NCI-H1092 (cell line): ENCODE data around the gene RUNDC1.
"Not testable (repeated sequence)": the region's sequence is repeated elsewhere in the genome, so short reads cannot be mapped to it uniquely, and the experiment has no call there.

Experiments used
- DNase-seq: peaks from one replicate; lab custom pipeline; 2025; lab: John Stamatoyannopoulos, UW

The RUNDC1 gene

DNA sequence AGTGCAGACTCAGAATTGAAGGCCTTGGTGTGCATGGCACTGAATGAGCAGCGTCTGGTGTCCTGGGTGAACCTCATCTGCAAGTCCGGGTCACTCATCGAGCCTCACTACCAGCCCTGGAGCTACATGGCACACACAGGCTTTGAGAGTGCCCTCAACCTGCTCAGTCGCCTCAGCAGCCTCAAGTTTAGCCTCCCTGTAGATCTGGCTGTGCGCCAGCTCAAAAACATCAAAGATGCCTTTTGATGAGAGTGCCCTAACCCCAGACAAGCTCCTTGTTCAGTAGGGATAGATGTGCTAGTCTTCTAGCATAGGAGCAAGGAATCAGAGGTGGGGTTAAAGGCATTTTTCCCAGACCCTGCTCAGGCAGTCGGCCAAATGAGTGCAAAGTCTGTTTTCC is 11.1 kb downstream of the RUNDC1 start:
- no peak for DNase-seq

- no peak for DNase-seq
Measured at GRCh38 chr17:42992872-42993271, 12.5 kb downstream of the RUNDC1 start.

DNA sequence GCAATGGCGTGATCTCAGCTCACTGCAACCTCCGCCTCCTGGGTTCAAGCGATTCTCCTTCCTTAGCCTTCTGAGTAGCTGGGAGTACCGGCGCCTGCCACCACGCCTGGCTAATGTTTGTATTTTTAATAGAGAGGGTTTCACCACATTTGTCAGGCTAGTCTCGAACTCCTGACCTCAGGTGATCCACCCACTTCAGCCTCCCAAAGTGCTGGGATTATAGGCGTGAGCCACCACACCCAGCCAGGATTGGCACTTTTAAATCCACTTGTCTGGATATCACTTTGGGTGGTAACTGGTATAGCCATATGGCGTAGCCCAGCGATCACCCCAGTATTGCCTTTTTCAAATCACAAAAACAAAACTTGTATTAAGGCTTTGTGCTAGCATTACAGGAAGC is 13.5 kb downstream of the RUNDC1 start:
- not testable (repeated sequence) for DNase-seq

- no peak for DNase-seq
Measured at GRCh38 chr17:42997390-42997983, 17.1 kb downstream of the RUNDC1 start.

GRCh38 chr17:42997984-42998938 is 17.9 kb downstream of the RUNDC1 start, which contains the start of gene RPL27:
Gene RPL27 (plus strand): TSS chr17:42998419. CDS start chr17:42998751, 332 bp downstream.
- DNase-seq: peak; percentile 99

GRCh38 chr17:42999003-42999525 is 18.7 kb downstream of the RUNDC1 start:
- no peak for DNase-seq

GRCh38 chr17:43000894-43001293 is 20.5 kb downstream of the RUNDC1 start:
- not testable (repeated sequence) for DNase-seq

- no peak for DNase-seq
Measured at GRCh38 chr17:43003542-43004172, 23.3 kb downstream of the RUNDC1 start.

DNA sequence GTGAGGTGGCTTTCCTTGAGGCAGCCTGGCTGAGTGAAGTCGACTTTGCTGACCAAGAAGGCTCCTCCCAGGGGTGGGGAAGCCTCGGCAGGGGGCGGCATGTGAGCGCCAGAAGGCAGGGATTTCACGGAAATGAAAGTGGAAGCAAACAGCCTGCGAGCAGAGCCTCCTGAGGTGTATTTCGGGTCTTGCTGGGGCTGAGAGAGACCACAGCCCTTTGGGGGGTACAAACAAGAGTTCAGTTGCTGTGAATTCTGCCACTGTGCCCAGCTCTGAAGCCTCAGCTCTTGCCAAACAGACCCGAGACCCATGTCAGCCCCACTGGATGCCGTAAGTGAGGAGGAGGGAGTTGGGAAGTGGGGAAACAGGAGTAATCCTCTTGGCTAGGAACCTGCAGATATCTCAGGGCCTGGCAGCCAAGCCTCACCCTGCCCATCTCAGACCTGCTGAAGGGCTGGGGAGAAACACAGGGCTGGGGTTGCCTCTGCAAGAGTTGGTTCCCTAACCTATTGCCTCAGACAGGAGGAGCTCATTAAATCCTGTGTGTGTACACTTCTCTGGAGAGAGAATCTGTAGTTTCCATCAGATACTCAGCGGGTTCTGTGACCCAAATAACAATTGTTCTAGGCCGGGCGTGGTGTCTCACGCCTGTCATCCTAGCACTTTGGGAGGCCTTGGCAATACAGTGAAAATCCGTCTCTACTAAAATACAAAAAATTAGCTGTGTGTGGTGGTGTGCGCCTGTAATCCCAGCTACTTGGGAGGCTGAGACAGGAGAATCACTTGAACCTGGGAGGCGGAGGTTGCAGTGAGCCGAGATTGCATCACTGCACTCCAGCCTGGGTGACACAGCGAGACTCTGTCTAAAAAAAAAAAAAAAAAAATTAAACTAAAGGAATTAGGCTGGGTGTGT is 26.5 kb downstream of the RUNDC1 start, which contains the start of gene IFI35:
Gene IFI35, plus strand, starts transcription at position 146 of the 913 bp plus-strand sequence. Its CDS starts 164 bp downstream, at position 310.
- DNase-seq: no peak

DNA sequence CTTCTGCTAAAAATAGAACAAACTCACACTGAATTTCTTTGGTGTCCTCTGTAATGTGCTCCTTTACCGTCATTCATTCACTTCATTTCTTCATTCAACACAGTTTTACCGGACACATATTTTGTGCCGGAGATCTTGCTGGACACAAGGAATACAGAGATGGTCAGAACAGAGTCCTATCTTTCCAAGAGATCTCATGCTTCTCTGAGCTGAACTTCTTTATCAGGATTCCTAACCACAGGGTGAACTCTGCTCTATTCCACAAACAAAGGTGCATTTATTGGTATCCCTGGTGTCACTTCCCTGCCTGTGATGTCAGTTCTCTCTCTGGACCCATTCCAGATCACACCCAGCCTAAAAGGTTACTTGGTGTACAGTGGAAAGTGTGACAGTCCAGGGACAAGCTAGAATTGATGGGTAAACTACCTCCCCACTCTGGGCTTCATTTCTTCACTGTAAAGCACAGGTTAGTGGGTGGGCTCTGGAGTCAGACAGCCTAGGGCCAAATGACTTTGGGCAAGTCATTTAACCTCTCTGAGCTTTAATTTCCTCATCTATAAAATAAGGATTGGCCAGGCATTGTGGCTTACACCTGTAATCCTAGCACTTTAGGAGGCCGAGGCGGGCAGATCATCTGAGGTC is 30.4 kb downstream of the RUNDC1 start:
- DNase-seq: no peak

- no peak for DNase-seq
Measured at GRCh38 chr17:43011728-43012472, 31.5 kb downstream of the RUNDC1 start.

DNA sequence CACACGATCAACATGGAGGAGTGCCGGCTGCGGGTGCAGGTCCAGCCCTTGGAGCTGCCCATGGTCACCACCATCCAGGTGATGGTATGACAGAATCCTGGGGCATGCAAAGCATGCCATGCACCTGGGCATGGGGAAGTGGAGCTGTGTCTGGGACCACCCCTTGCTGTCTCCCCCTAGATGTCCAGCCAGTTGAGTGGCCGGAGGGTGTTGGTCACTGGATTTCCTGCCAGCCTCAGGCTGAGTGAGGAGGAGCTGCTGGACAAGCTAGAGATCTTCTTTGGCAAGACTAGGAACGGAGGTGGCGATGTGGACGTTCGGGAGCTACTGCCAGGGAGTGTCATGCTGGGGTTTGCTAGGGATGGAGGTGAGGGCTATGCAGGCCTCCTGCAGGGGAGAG is 32.9 kb downstream of the RUNDC1 start:
- no peak for DNase-seq

GRCh38 chr17:43014020-43014648 is 33.8 kb downstream of the RUNDC1 start:
- DNase-seq: no peak

- no peak for DNase-seq
Measured at GRCh38 chr17:43014649-43015542, 34.5 kb downstream of the RUNDC1 start.

- DNase-seq: no peak
Measured at GRCh38 chr17:43015579-43015978, 35.2 kb downstream of the RUNDC1 start.

GRCh38 chr17:43016216-43016615 is 35.9 kb downstream of the RUNDC1 start:
- no peak for DNase-seq

DNA sequence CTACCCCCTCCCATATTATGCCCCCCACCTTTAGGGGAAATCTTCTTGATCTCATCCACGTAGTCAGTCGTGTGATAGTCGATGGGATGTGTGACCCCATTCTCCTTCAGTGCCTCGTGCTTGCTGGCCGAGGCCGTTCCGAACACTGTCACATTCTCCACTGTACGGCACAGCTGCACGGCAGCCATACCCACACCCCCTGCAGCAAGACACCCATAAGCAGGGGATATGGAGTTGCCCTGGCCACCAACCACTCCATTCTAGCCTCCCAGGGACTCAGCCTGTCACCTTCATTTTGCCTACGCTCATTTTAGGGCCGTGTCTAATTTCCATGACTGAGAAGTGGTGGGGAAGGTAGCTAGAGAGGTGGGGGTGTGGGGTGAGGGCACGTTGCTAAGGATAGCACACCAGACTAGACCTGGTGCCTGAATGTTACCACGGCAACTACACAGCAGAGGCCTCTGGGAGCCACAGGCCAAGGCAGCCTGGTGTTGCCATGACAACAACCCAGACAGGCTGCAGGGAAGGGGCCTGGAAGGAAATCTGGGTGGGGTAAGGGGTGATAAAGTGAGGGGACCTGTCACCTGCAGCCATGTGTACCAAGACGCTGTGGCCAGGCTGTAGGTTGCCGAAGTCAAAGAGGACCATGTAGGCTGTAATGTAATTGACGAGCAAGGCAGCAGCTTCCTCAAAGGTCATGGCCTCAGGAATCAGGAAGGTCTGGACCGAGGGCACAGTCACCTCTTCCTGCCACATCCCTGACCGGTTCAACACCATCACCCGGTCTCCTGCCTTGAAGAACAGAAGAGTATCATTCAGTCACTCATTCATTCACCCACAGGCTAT is 37.9 kb downstream of the RUNDC1 start:
- no peak for DNase-seq

- DNase-seq: no peak
Measured at GRCh38 chr17:43018932-43019331, 38.6 kb downstream of the RUNDC1 start.
